GM12878 (cell line): ENCODE data around the gene CDK16. TPM values are rescaled to one million over a fixed set of nuclear protein-coding genes. Genes with fewer than 3 reads are reported as not detected.

Experiments
- ATAC-seq: fragments of 200-7000 bp; cut with Tn5 transposase; 3 replicates; pipeline ENCODE4 v1.9.1; 2020; ENCODE audit warnings: mild to moderate bottlenecking, moderate library complexity
- BruUV-seq: library from RNA; stranded (reverse); fragments of 400-500 nt; replicated peaks from 2 replicates; lab custom pipeline; 2021; lab: Mats Ljungman, UMichigan
- CTCF ChIA-PET: fragments of 300-600 bp; sonication (Branson Sonifier 250); formaldehyde crosslinking; extraction: SDS; loops from one replicate; lab custom pipeline; 2021; ENCODE audit warnings: inconsistent platforms; lab: Yijun Ruan, JAX
- POLR2A ChIA-PET: fragments of 350-600 bp; formaldehyde crosslinking; extraction: SDS; loops from one replicate; lab custom pipeline; 2021; ENCODE audit warnings: inconsistent platforms; lab: Charles Lee
- RAD21 ChIA-PET: fragments of 300-600 bp; sonication (Branson Sonifier 250); formaldehyde crosslinking; loops from one replicate; lab custom pipeline; 2023; ENCODE audit warnings: antibody characterized with exemption; ENCODE audit not compliant: unreplicated experiment; lab: Charles Lee
- SMC1A ChIA-PET: fragments of 300-600 bp; sonication (Branson Sonifier 250); formaldehyde crosslinking; loops from one replicate; lab custom pipeline; 2023; ENCODE audit not compliant: unreplicated experiment, uncharacterized antibody; lab: Charles Lee
- DNase-seq: peaks from one replicate; pipeline ENCODE4 v3.0.0-alpha.2; 2011; ENCODE audit warnings: low read depth, low spot score
- FAIRE-seq: peaks from 3 replicates; lab custom pipeline; 2011; peaks lifted over from hg19 to GRCh38; lab: Jason Lieb, UNC
- H2AFZ ChIP-seq: 2 replicates; pipeline ENCODE4 v1.6.0; 2011; ENCODE audit warnings: low read depth, low read length, control low read depth; ENCODE audit not compliant: control insufficient read depth
- H3K27ac ChIP-seq: 2 replicates; pipeline ENCODE4 v1.5.1; 2011; ENCODE audit warnings: control low read depth; ENCODE audit not compliant: control insufficient read depth, insufficient read depth
- H3K27me3 ChIP-seq, 2 experiments: replicated peaks in 1 of 2; 2 replicates each; pipeline versions ENCODE4 v1.6.0 to v1.6.1; 2011; ENCODE audit warnings: low read length in 1 of 2; ENCODE audit not compliant: control insufficient read depth in 2 of 2, insufficient read depth in 2 of 2
- H3K36me3 ChIP-seq, 2 experiments: 2 replicates each; pipeline ENCODE4 v1.5.1; 2011; ENCODE audit warnings: low read length in 1 of 2; ENCODE audit not compliant: control insufficient read depth in 2 of 2, insufficient read depth in 2 of 2
- H3K4me1 ChIP-seq: 2 replicates; pipeline ENCODE4 v1.6.1; 2011; ENCODE audit warnings: mild to moderate bottlenecking, low read length, moderate library complexity, mixed read lengths; ENCODE audit not compliant: control insufficient read depth, insufficient read depth
- H3K4me2 ChIP-seq: 2 replicates; pipeline ENCODE4 v1.6.0; 2011; ENCODE audit warnings: control low read depth; ENCODE audit not compliant: control insufficient read depth, insufficient read depth
- H3K4me3 ChIP-seq: fragments of 200-600 bp; sonication (generic); 2 replicates; pipeline ENCODE4 v1.5.1; 2016
- H3K79me2 ChIP-seq: 2 replicates; pipeline ENCODE4 v1.6.0; 2011; ENCODE audit warnings: low read length; ENCODE audit not compliant: control insufficient read depth, insufficient read depth
- H3K9ac ChIP-seq: 2 replicates; pipeline ENCODE4 v1.8.0; 2011; ENCODE audit warnings: low read length, control low read depth, mixed read lengths; ENCODE audit not compliant: control insufficient read depth, insufficient read depth
- H3K9me3 ChIP-seq: replicated peaks from 3 replicates; pipeline ENCODE4 v1.5.1; 2011; ENCODE audit warnings: mild to moderate bottlenecking, low read length; ENCODE audit not compliant: control insufficient read depth, insufficient read depth
- H4K20me1 ChIP-seq: 2 replicates; pipeline ENCODE4 v1.6.0; 2011; ENCODE audit not compliant: control insufficient read depth, insufficient read depth
- ETV6 ChIP-seq, 2 experiments: fragments of 450-650 bp in 1 of 2; IDR thresholded peaks in 1 of 2; conservative IDR thresholded peaks in 1 of 2; 2 replicates each; pipeline ENCODE4 v1.6.1; 2014; ENCODE audit warnings: antibody characterized with exemption in 1 of 2, borderline replicate concordance in 1 of 2, low read depth in 1 of 2, mild to moderate bottlenecking in 1 of 2, moderate library complexity in 1 of 2
- SRF ChIP-seq, 2 experiments: IDR thresholded peaks; 2 replicates each; pipeline ENCODE4 v1.6.1; 2011; ENCODE audit warnings: low read depth in 2 of 2, low read length in 2 of 2, mild to moderate bottlenecking in 1 of 2, moderate library complexity in 1 of 2
- SUPT20H ChIP-seq: IDR thresholded peaks from 2 replicates; pipeline ENCODE4 v1.6.1; 2011; ENCODE audit warnings: low read depth, mild to moderate bottlenecking, low read length, moderate library complexity, borderline replicate concordance; ENCODE audit not compliant: control insufficient read depth
- TCF12 ChIP-seq: IDR thresholded peaks from 2 replicates; pipeline ENCODE4 v1.6.1; 2011; ENCODE audit warnings: low read depth, mild to moderate bottlenecking, low read length
- WGBS: methylation state at CpG from one replicate; pipeline ENCODE4 v1.1.6; 2016; ENCODE audit warnings: low lambda C conversion rate; ENCODE audit not compliant: insufficient replicate concordance, insufficient coverage; ENCODE audit errors: missing lambda C conversion rate; 5-methylcytosine and 5-hydroxymethylcytosine counted together
- in situ Hi-C: fragments of 300-500 bp; cut with MboI; formaldehyde crosslinking; loops from 9 replicates; pipeline ENCODE4 v1.14.3; 2018; ENCODE audit warnings: mixed read lengths
- intact Hi-C: fragments of 100-400 bp; cut with micrococcal nuclease; formaldehyde crosslinking; loops from one replicate; pipeline ENCODE4 v1.14.2; 2022; ENCODE audit not compliant: unreplicated experiment
- polyA plus RNA-seq, 11 experiments: library from polyadenylated mRNA; depleted of rRNA in 4 of 11; unstranded in 6 of 11; stranded (reverse) in 5 of 11; fragments of >200 nt; fragmentation: Nextera tagmentation in 4 of 11; fragmentation: Illumina TruSeq in 1 of 11; extraction: Ambion mirVana in 4 of 11; extraction: Trizol in 1 of 11; gene quantifications; 1 replicate in 1 of 11; 2 replicates in 10 of 11; pipeline versions ENCODE4 v1.2.1 to v1.2.3, GENCODE V29; 2011 to 2016; ENCODE audit warnings: inconsistent platforms in 2 of 11, missing spikeins in 2 of 11, low read depth in 1 of 11
- total RNA-seq, 4 experiments: library from RNA; depleted of rRNA in 3 of 4; stranded (reverse); fragments of >200 nt in 3 of 4; fragmentation: Illumina TruSeq in 1 of 4; extraction: Trizol in 1 of 4; gene quantifications; 2 replicates each; pipeline versions ENCODE4 v1.2.1 to v1.2.3, GENCODE V29; 2013 to 2021
- TF ChIP-seq, protein P1 (sequence below): IDR thresholded peaks from 2 replicates; pipeline ENCODE4 v1.6.1; 2012; ENCODE audit warnings: low read depth, low read length, improper control_type of control experiment
- TF ChIP-seq, protein P2 (sequence below): IDR thresholded peaks from 2 replicates; pipeline ENCODE4 v1.6.1; 2011; ENCODE audit warnings: low read depth, low read length, improper control_type of control experiment, borderline replicate concordance
- TF ChIP-seq, protein P3 (sequence below): fragments of 450-650 bp; formaldehyde crosslinking; IDR thresholded peaks from 2 replicates; pipeline ENCODE4 v1.5.0; 2022; ENCODE audit warnings: mild to moderate bottlenecking, missing genetic modification characterization
- TF ChIP-seq, protein P4 (sequence below): fragments of 450-650 bp; IDR thresholded peaks from 2 replicates; pipeline ENCODE4 v1.6.1; 2017; ENCODE audit warnings: mild to moderate bottlenecking
- TF ChIP-seq, protein P5 (sequence below): fragments of 150-350 bp; IDR thresholded peaks from 2 replicates; pipeline ENCODE4 v1.6.1; 2016; ENCODE audit warnings: low read depth, low read length

CDK16 gene
- total and polyA plus RNA-seq, 10 of the 15 experiments (the other 5 are each of a cell fraction or from before 2014, with no cell fraction given): 2.4 to 75.1 (median 48.2) TPM

GRCh38 chrX:47243351-47243750, 24.9 kb downstream of the CDK16 start:
- no peak for DNase-seq
- Histone ChIP-seq H3K4me2 (no peak overlapping the region), H3K27me3 (no peaks in the 10 kb centered on the region), H3K9me3 (no peaks in the 10 kb centered on the region), H2AFZ (no peak overlapping the region), H3K27ac (no peak overlapping the region), H3K9ac (no peak overlapping the region), H3K4me1 (no peaks in the 10 kb centered on the region), H3K36me3 (peaks cover 0 to 1% of the 10 kb centered on the region in 2 experiments; a peak in 3 of 4 replicates), H3K4me3 (no peak overlapping the region), H4K20me1 (no peaks in the 10 kb centered on the region), H3K79me2 (no peaks in the 10 kb centered on the region)
- BruUV-seq: no TSS peak
- CTCF ChIA-PET: no interaction called here
- RAD21 ChIA-PET: no interaction called here
- no peak for ATAC-seq
- SMC1A ChIA-PET: interaction anchor here (1.0 kb wide), 1 partner anchor 236 kb away, joined by 3 read pairs; no protein-coding TSS in a partner anchor
- in situ Hi-C loops (no loop called here), intact Hi-C loops (no loop called here)
- POLR2A ChIA-PET: no interaction called here
- 67% methylated on average over 14 of the region's 14 CpGs for WGBS
- FAIRE-seq: no peak
- TF ChIP-seq, protein P1, sequence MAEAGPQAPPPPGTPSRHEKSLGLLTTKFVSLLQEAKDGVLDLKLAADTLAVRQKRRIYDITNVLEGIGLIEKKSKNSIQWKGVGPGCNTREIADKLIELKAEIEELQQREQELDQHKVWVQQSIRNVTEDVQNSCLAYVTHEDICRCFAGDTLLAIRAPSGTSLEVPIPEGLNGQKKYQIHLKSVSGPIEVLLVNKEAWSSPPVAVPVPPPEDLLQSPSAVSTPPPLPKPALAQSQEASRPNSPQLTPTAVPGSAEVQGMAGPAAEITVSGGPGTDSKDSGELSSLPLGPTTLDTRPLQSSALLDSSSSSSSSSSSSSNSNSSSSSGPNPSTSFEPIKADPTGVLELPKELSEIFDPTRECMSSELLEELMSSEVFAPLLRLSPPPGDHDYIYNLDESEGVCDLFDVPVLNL: no peak
- TF ChIP-seq SRF (IDR thresholded peaks at IDR 0.05; ENCODE audit: low read depth in 2 of 2, low read length in 2 of 2) (no peak), SUPT20H (no peak), ETV6 (conservative IDR thresholded peaks at IDR 0.05 in 1 of 2, IDR thresholded peaks at IDR 0.05 in 1 of 2; ENCODE audit: borderline replicate concordance in 1 of 2, low read depth in 1 of 2) (no peak), TCF12 (no peak)
- TF ChIP-seq, protein P2, sequence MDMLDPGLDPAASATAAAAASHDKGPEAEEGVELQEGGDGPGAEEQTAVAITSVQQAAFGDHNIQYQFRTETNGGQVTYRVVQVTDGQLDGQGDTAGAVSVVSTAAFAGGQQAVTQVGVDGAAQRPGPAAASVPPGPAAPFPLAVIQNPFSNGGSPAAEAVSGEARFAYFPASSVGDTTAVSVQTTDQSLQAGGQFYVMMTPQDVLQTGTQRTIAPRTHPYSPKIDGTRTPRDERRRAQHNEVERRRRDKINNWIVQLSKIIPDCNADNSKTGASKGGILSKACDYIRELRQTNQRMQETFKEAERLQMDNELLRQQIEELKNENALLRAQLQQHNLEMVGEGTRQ: no peak
- TF ChIP-seq, protein P3, sequence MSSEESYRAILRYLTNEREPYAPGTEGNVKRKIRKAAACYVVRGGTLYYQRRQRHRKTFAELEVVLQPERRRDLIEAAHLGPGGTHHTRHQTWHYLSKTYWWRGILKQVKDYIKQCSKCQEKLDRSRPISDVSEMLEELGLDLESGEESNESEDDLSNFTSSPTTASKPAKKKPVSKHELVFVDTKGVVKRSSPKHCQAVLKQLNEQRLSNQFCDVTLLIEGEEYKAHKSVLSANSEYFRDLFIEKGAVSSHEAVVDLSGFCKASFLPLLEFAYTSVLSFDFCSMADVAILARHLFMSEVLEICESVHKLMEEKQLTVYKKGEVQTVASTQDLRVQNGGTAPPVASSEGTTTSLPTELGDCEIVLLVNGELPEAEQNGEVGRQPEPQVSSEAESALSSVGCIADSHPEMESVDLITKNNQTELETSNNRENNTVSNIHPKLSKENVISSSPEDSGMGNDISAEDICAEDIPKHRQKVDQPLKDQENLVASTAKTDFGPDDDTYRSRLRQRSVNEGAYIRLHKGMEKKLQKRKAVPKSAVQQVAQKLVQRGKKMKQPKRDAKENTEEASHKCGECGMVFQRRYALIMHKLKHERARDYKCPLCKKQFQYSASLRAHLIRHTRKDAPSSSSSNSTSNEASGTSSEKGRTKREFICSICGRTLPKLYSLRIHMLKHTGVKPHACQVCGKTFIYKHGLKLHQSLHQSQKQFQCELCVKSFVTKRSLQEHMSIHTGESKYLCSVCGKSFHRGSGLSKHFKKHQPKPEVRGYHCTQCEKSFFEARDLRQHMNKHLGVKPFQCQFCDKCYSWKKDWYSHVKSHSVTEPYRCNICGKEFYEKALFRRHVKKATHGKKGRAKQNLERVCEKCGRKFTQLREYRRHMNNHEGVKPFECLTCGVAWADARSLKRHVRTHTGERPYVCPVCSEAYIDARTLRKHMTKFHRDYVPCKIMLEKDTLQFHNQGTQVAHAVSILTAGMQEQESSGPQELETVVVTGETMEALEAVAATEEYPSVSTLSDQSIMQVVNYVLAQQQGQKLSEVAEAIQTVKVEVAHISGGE (CRISPR knock-in tag): no peak
- TF ChIP-seq, protein P4, sequence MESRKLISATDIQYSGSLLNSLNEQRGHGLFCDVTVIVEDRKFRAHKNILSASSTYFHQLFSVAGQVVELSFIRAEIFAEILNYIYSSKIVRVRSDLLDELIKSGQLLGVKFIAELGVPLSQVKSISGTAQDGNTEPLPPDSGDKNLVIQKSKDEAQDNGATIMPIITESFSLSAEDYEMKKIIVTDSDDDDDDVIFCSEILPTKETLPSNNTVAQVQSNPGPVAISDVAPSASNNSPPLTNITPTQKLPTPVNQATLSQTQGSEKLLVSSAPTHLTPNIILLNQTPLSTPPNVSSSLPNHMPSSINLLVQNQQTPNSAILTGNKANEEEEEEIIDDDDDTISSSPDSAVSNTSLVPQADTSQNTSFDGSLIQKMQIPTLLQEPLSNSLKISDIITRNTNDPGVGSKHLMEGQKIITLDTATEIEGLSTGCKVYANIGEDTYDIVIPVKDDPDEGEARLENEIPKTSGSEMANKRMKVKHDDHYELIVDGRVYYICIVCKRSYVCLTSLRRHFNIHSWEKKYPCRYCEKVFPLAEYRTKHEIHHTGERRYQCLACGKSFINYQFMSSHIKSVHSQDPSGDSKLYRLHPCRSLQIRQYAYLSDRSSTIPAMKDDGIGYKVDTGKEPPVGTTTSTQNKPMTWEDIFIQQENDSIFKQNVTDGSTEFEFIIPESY: no peak
- TF ChIP-seq, protein P5, sequence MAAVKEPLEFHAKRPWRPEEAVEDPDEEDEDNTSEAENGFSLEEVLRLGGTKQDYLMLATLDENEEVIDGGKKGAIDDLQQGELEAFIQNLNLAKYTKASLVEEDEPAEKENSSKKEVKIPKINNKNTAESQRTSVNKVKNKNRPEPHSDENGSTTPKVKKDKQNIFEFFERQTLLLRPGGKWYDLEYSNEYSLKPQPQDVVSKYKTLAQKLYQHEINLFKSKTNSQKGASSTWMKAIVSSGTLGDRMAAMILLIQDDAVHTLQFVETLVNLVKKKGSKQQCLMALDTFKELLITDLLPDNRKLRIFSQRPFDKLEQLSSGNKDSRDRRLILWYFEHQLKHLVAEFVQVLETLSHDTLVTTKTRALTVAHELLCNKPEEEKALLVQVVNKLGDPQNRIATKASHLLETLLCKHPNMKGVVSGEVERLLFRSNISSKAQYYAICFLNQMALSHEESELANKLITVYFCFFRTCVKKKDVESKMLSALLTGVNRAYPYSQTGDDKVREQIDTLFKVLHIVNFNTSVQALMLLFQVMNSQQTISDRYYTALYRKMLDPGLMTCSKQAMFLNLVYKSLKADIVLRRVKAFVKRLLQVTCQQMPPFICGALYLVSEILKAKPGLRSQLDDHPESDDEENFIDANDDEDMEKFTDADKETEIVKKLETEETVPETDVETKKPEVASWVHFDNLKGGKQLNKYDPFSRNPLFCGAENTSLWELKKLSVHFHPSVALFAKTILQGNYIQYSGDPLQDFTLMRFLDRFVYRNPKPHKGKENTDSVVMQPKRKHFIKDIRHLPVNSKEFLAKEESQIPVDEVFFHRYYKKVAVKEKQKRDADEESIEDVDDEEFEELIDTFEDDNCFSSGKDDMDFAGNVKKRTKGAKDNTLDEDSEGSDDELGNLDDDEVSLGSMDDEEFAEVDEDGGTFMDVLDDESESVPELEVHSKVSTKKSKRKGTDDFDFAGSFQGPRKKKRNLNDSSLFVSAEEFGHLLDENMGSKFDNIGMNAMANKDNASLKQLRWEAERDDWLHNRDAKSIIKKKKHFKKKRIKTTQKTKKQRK: no peak
